Sigmoid colon (tissue), 4 donors: ENCODE results near the gene ASS1.

Experiments
- CTCF ChIP-seq, 4 experiments: fragments of 450-650 bp in 3 of 4; fragments of 200-600 bp in 1 of 4; IDR thresholded peaks; one replicate each; pipeline ENCODE4 v1.5.1; 2016 to 2019; ENCODE audit warnings: antibody characterized with exemption in 4 of 4, mild to moderate bottlenecking in 3 of 4, moderate library complexity in 2 of 4
- POLR2AphosphoS5 ChIP-seq, 4 donors: sonication (generic); formaldehyde crosslinking; IDR thresholded peaks; one replicate each; pipeline ENCODE4 v1.6.1; 2017; ENCODE audit warnings: antibody characterized with exemption in 4 of 4

- no peak for TF ChIP-seq CTCF (IDR thresholded peaks at IDR 0.05)
- no peak for TF ChIP-seq POLR2AphosphoS5 (IDR thresholded peaks at IDR 0.05)
These were observed 104.5 kb downstream of the ASS1 start for GRCh38 chr9:130549093-130549735.
